ENCODE results near the gene LBX1.

LBX1 gene

GRCh38 chr10:101241840-101242707 lies 12.8 kb upstream of the LBX1 start:
- peak; percentile 57 for DNase-seq

GRCh38 chr10:101238732-101239105 lies 9.5 kb upstream of the LBX1 start:
- DNase-seq = no peak

- DNase-seq = no peak
Measured at GRCh38 chr10:101237982-101238731, 8.9 kb upstream of the LBX1 start.

- DNase-seq = no peak
Measured at GRCh38 chr10:101237081-101237981, 8.1 kb upstream of the LBX1 start.

GRCh38 chr10:101236376-101237080 lies 7.3 kb upstream of the LBX1 start:
- DNase-seq = no peak

GRCh38 chr10:101235766-101236165 lies 6.5 kb upstream of the LBX1 start:
- no peak for DNase-seq

GRCh38 chr10:101234333-101234732 lies 5.1 kb upstream of the LBX1 start:
- DNase-seq = no peak

- no peak for DNase-seq
Measured at GRCh38 chr10:101233863-101234262, 4.6 kb upstream of the LBX1 start.

- DNase-seq = no peak
Measured at GRCh38 chr10:101233443-101233842, 4.2 kb upstream of the LBX1 start.

GRCh38 chr10:101231912-101232689 lies 2.8 kb upstream of the LBX1 start:
- no peak for DNase-seq

GRCh38 chr10:101231092-101231491 lies 1.8 kb upstream of the LBX1 start:
- DNase-seq = no peak

- DNase-seq = no peak
Measured at GRCh38 chr10:101230183-101230917, 1.1 kb upstream of the LBX1 start.

GRCh38 chr10:101228966-101229265 lies 347 bp downstream of the LBX1 start:
- DNase-seq = no peak

- DNase-seq = no peak
Measured at GRCh38 chr10:101228153-101228965, 904 bp downstream of the LBX1 start.

- DNase-seq = no peak
Measured at GRCh38 chr10:101227429-101228152, 1.7 kb downstream of the LBX1 start.

GRCh38 chr10:101226491-101227428 lies 2.5 kb downstream of the LBX1 start:
- DNase-seq = no peak

GRCh38 chr10:101225846-101226421 lies 3.3 kb downstream of the LBX1 start:
- no peak for DNase-seq
